ENCODE data around the gene NCBP3.

The NCBP3 gene

GRCh38 chr17:3845621-3846436 is at the start of gene NCBP3:
NCBP3 (minus strand) TSS chr17:3846246; CDS start chr17:3846223, 23 bp downstream.
- DNase-seq (ENCODE audit: low spot score), result peak; percentile 97

- no peak for DNase-seq (ENCODE audit: low spot score)
These were observed 49.3 kb upstream of the NCBP3 start for GRCh38 chr17:3895354-3895753.

GRCh38 chr17:3894911-3895343 is 48.9 kb upstream of the NCBP3 start:
- DNase-seq (ENCODE audit: low spot score), result no peak

- no peak for DNase-seq (ENCODE audit: low spot score)
These were observed 48.1 kb upstream of the NCBP3 start for GRCh38 chr17:3894188-3894587.

GRCh38 chr17:3893720-3894116 is 47.7 kb upstream of the NCBP3 start:
- no peak for DNase-seq (ENCODE audit: low spot score)

- peak; percentile 99 for DNase-seq (ENCODE audit: low spot score)
These were observed 47.1 kb upstream of the NCBP3 start, which contains the start of gene CAMKK1 for GRCh38 chr17:3893003-3893719. CAMKK1 (minus strand) TSS chr17:3893053; CDS start chr17:3885687, 7,366 bp downstream.

- peak; percentile 78 for DNase-seq (ENCODE audit: low spot score)
These were observed 46.3 kb upstream of the NCBP3 start for GRCh38 chr17:3892095-3892998.

- DNase-seq (ENCODE audit: low spot score), result no peak
These were observed 45.6 kb upstream of the NCBP3 start for GRCh38 chr17:3891626-3892094.

GRCh38 chr17:3890878-3891219 is 44.8 kb upstream of the NCBP3 start:
- no peak for DNase-seq (ENCODE audit: low spot score)

GRCh38 chr17:3890082-3890877 is 44.2 kb upstream of the NCBP3 start:
- DNase-seq (ENCODE audit: low spot score), result no peak

GRCh38 chr17:3889325-3890012 is 43.4 kb upstream of the NCBP3 start:
- no peak for DNase-seq (ENCODE audit: low spot score)

- peak; percentile 76 for DNase-seq (ENCODE audit: low spot score)
These were observed 42.5 kb upstream of the NCBP3 start for GRCh38 chr17:3888343-3889171.

- DNase-seq (ENCODE audit: low spot score), result no peak
These were observed 41.8 kb upstream of the NCBP3 start for GRCh38 chr17:3887804-3888203.

GRCh38 chr17:3887394-3887793 is 41.3 kb upstream of the NCBP3 start:
- DNase-seq (ENCODE audit: low spot score), result no peak

- DNase-seq (ENCODE audit: low spot score), result no peak
These were observed 40.7 kb upstream of the NCBP3 start for GRCh38 chr17:3886776-3887175.

- no peak for DNase-seq (ENCODE audit: low spot score)
These were observed 39.9 kb upstream of the NCBP3 start for GRCh38 chr17:3885970-3886369.

GRCh38 chr17:3885271-3885670 is 39.2 kb upstream of the NCBP3 start:
- no peak for DNase-seq (ENCODE audit: low spot score)

- DNase-seq (ENCODE audit: low spot score), result no peak
These were observed 38.1 kb upstream of the NCBP3 start for GRCh38 chr17:3884188-3884587.

GRCh38 chr17:3882276-3882675 is 36.2 kb upstream of the NCBP3 start:
- no peak for DNase-seq (ENCODE audit: low spot score)

- DNase-seq (ENCODE audit: low spot score), result no peak
These were observed 34.9 kb upstream of the NCBP3 start for GRCh38 chr17:3880983-3881382.

Data from iPS-NIHi11 (cell line).